Hematopoietic multipotent progenitor cell treated with erythropoietin and hydrocortisone succinate and interleukin-3 and kit ligand, for 8 days (in vitro differentiated cells): ENCODE measurements around the gene TRAPPC12.
"Not testable (repeated sequence)": the region's sequence is repeated elsewhere in the genome, so short reads cannot be mapped to it uniquely, and the experiment has no call there.

Source experiments
- DNase-seq: peaks from one replicate; pipeline ENCODE4 v3.0.0-alpha.2; 2015

Gene TRAPPC12

GRCh38 chr2:3488855-3489763 is 109.6 kb downstream of the TRAPPC12 start:
- DNase-seq, result no peak

- DNase-seq, result no peak
Observed at GRCh38 chr2:3489764-3490115, 110.2 kb downstream of the TRAPPC12 start.

GRCh38 chr2:3490191-3491170 is 111.0 kb downstream of the TRAPPC12 start:
- DNase-seq, result no peak

GRCh38 chr2:3491306-3491705 is 111.8 kb downstream of the TRAPPC12 start:
- no peak for DNase-seq

- DNase-seq, result no peak
Observed at GRCh38 chr2:3491716-3492474, 112.4 kb downstream of the TRAPPC12 start.

GRCh38 chr2:3492475-3492787 is 112.9 kb downstream of the TRAPPC12 start:
- not testable (repeated sequence) for DNase-seq

GRCh38 chr2:3492951-3493614 is 113.6 kb downstream of the TRAPPC12 start:
- DNase-seq, result no peak

- no peak for DNase-seq
Observed at GRCh38 chr2:3493615-3494007, 114.1 kb downstream of the TRAPPC12 start.

GRCh38 chr2:3494984-3495666 is 115.6 kb downstream of the TRAPPC12 start:
- no peak for DNase-seq

GRCh38 chr2:3496708-3497080 is 117.2 kb downstream of the TRAPPC12 start:
- DNase-seq, result not testable (repeated sequence)

- no peak for DNase-seq
Observed at GRCh38 chr2:3498783-3499394, 119.4 kb downstream of the TRAPPC12 start.

- no peak for DNase-seq
Observed at GRCh38 chr2:3500326-3500899, 120.9 kb downstream of the TRAPPC12 start.

- no peak for DNase-seq
Observed at GRCh38 chr2:3503046-3503445, 123.6 kb downstream of the TRAPPC12 start.

- DNase-seq, result no peak
Observed at GRCh38 chr2:3503483-3503882, 124.0 kb downstream of the TRAPPC12 start.

GRCh38 chr2:3504741-3505140 is 125.2 kb downstream of the TRAPPC12 start:
- no peak for DNase-seq

- DNase-seq, result no peak
Observed at GRCh38 chr2:3505771-3506170, 126.3 kb downstream of the TRAPPC12 start.

GRCh38 chr2:3512086-3512485 is 132.6 kb downstream of the TRAPPC12 start:
- DNase-seq, result no peak

GRCh38 chr2:3513026-3513810 is 133.7 kb downstream of the TRAPPC12 start:
- no peak for DNase-seq

GRCh38 chr2:3515438-3515837 is 135.9 kb downstream of the TRAPPC12 start:
- not testable (repeated sequence) for DNase-seq

GRCh38 chr2:3516831-3517230 is 137.3 kb downstream of the TRAPPC12 start:
- DNase-seq, result no peak
